NT2/D1 (cell line): ENCODE measurements around the gene TEX22.
A peak's percentile ranks its signal among the peaks of the same experiment; 100 is the strongest.

Source experiments
- DNase-seq: peaks from one replicate; pipeline ENCODE4 v3.0.0-alpha.2; 2011; ENCODE audit warnings: low read depth, low spot score
- H3K27me3 ChIP-seq: 2 replicates; pipeline ENCODE4 v1.6.0; 2011; ENCODE audit warnings: mild to moderate bottlenecking; ENCODE audit not compliant: insufficient read length, insufficient read depth
- H3K36me3 ChIP-seq: 2 replicates; pipeline ENCODE4 v1.6.1; 2011; ENCODE audit warnings: mild to moderate bottlenecking, low read length, mixed read lengths; ENCODE audit not compliant: insufficient read depth, insufficient read length
- H3K4me1 ChIP-seq: 2 replicates; pipeline ENCODE4 v1.5.1; 2011; ENCODE audit not compliant: insufficient read depth, insufficient read length
- H3K4me3 ChIP-seq: 2 replicates; pipeline ENCODE4 v1.5.1; 2011; ENCODE audit warnings: low read depth; ENCODE audit not compliant: insufficient read length
- H3K9ac ChIP-seq: 2 replicates; pipeline ENCODE4 v1.6.0; 2011; ENCODE audit warnings: low read depth; ENCODE audit not compliant: insufficient read length
- H3K9me3 ChIP-seq: 2 replicates; pipeline ENCODE4 v1.5.1; 2011; ENCODE audit warnings: mild to moderate bottlenecking, low read length; ENCODE audit not compliant: insufficient read depth
- SUZ12 ChIP-seq: IDR thresholded peaks from 2 replicates; pipeline ENCODE4 v1.6.1; 2011; ENCODE audit not compliant: insufficient read length, insufficient read depth; ENCODE audit errors: extremely low read depth
- YY1 ChIP-seq: IDR thresholded peaks from 2 replicates; pipeline ENCODE4 v1.6.1; 2011; ENCODE audit not compliant: insufficient read length, insufficient read depth
- ZNF274 ChIP-seq: IDR thresholded peaks from 2 replicates; pipeline ENCODE4 v1.6.1; 2011; ENCODE audit warnings: mild to moderate bottlenecking, low read depth, low read length

The TEX22 gene

DNA sequence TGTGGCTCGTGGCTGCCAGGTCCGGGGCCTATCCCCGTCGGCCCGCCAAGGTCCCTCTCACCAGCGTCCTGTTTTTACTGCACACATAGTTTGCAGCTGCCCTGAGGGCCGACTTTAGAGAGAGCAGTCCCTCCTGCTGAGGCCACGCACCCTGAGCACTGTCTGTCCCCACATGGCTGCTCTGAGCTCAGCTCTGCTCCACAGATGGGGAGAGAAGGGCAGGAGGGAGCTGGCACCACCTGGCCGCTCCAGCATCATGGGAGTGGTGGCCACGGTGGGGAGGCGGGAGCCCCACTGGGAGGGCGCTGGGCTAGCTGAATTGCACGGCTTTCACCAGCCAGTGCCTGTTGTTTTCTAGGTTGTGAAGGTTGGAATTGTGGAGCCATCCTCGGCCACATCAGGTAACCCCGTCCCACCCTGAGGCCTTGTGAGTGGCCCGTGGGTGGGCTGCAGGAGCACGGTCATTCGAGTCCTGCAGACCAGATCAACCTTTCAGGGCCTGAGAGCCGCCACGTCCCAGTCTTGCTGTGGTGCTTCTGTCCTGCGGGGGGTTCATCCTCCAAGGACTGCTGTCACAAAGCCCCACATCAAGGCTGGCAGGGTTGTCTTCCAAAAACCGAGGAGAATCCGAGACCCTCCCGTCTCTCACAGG is 7.4 kb upstream of the TEX22 start:
- Histone ChIP-seq H3K4me1 (peaks cover 11% of the 10 kb centered on the region), H3K36me3 (no peaks in the 10 kb centered on the region), H3K9me3 (no peaks in the 10 kb centered on the region), H3K9ac (no peak overlapping the region), H3K27me3 (no peaks in the 10 kb centered on the region), H3K4me3 (no peak overlapping the region)
- DNase-seq: no peak
- TF ChIP-seq YY1 (no peak), ZNF274 (no peak), SUZ12 (no peak)

DNA sequence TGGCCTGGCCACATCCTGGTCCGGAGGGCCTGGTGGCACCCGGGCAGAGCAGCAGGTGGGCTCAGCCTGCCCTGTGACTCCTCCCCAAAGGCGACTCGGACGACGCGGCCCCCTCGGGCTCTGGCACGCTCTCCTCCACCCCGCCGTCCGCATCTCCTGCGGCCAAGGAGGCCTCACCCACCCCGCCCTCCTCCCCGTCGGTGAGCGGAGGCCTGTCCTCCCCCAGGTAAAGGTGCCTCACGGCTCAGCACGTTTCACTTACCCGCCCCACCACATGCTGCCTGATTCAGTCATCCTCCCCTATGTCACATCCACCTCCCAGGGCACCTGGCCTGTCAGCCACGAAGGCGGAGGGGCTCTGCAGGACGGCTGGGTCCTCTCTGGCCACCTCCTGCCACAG is 6.8 kb upstream of the TEX22 start:
- no peak for TF ChIP-seq ZNF274
- TF ChIP-seq YY1: no peak
- no peak for TF ChIP-seq SUZ12
- no peak for DNase-seq
- Histone ChIP-seq H3K36me3 (no peaks in the 10 kb centered on the region), H3K9me3 (no peaks in the 10 kb centered on the region), H3K27me3 (no peaks in the 10 kb centered on the region), H3K4me1 (peaks cover 11% of the 10 kb centered on the region), H3K4me3 (no peak overlapping the region), H3K9ac (no peak overlapping the region)

DNA sequence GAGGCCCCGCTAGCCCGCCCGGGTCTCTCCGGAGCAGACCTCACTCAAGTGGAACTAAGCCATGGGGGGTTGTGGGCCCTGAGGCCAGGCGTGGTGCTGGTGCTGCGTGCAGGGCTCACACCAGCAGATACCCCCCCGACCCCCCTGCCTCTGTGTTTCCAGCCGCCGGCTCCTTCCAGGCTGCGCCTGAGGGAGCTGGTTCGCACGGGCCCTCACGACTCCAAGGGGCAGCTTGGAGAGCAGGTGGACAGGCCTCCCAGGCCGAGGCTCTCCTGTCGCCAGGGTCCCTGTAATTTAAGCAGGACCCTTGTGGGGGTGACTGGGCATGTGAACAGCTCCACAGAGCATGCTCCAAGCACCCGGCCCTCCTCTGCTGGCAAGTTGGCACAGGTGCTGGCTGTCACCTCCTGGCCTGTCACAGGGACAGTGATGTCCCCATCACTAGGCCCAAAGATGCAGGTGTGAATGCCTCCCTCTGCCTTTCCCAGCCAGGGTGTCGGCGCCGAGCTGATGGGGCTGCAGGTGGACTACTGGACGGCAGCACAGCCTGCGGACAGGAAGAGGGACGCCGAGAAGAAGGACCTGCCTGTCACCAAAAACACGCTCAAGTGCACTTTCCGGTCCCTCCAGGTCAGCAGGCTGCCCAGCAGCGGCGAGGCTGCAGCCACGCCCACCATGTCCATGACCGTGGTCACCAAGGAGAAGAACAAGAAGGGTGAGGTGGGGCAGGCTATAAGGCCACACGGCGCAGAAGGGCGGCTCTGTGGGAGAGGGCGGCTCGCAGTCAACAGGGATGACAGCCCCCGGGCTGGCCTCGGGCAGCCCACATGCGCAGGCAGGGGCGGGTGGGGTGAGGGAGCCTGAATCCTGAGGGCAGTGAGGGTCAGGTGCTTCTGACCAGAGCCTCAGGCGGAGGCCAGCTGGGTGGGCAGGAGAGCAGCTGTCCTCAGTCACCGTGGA is 5.9 kb upstream of the TEX22 start:
- Histone ChIP-seq H3K36me3 (no peaks in the 10 kb centered on the region), H3K4me3 (no peak overlapping the region), H3K4me1 (peaks cover 11% of the 10 kb centered on the region), H3K27me3 (no peaks in the 10 kb centered on the region), H3K9me3 (no peaks in the 10 kb centered on the region), H3K9ac (no peak overlapping the region)
- no peak for DNase-seq
- TF ChIP-seq SUZ12 (no peak), YY1 (no peak), ZNF274 (no peak)

DNA sequence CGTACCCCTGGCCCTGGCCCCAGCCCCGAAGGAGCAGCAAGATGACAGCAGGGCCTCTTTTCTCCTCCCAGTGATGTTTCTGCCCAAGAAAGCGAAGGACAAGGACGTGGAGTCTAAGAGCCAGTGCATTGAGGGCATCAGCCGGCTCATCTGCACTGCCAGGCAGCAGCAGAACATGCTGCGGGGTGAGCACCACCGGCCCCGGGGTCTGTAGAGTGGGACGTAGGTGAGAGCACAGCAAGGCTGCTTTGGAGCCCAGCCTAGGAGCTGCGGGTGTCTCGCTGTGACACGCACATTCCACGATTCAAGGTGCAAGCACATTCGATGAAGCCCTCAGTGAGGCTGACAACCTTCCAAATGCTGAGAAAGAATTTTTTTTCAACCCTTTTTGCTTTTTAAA is 5.2 kb upstream of the TEX22 start:
- Histone ChIP-seq H3K27me3 (no peaks in the 10 kb centered on the region), H3K4me3 (no peak overlapping the region), H3K36me3 (no peaks in the 10 kb centered on the region), H3K9ac (no peak overlapping the region), H3K4me1 (peaks cover 11% of the 10 kb centered on the region), H3K9me3 (no peaks in the 10 kb centered on the region)
- no peak for TF ChIP-seq SUZ12
- TF ChIP-seq ZNF274: no peak
- TF ChIP-seq YY1: no peak
- no peak for DNase-seq

DNA sequence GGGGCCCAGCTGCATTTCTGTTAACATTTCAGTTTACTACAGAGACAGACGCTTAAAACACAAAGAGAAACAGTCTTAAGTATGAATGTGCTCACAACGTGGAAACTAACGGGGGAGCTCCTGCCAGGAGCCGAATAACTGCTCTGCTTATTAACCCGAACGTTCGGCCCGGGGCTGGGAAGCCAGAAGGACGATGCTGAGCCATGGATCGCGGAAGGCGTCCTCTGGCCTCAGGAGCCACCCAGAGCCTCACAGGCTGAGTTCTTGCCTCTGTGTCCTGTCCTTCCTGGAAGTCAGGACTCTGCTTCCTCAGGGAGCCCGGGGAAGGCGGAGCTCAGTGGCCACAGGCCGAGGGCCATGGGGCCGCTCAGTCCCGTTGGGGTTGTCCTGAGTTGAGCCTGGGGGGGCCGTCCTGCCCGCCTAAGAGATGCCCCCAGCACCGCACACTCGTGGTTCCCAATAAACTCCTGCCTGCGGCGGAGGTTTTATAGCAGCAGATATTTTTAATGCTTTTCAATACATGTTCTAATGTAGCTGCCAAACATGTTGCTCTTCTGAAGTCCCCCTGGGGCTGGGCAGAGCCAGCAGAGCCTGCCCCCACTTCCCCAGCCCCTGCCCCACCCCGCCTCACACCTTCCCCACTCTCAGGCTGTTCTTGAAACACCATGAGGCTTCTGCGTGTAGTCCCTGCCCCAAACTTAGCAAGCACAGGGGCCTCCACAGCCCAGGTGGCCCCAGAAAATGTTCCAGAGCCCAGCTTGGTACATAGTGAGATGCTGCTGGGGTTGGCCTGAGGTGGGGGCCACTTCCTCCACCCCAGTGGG is 3.4 kb upstream of the TEX22 start:
- DNase-seq: no peak
- no peak overlapping the region for H3K4me3 ChIP-seq
- H3K27me3 ChIP-seq: no peaks in the 10 kb centered on the region
- peaks cover 8% of the 10 kb centered on the region for H3K36me3 ChIP-seq
- peaks cover 9% of the 10 kb centered on the region; the same call in 1 of the 2 replicates for H3K9me3 ChIP-seq
- no peak overlapping the region for H3K9ac ChIP-seq
- no peak for TF ChIP-seq SUZ12
- no peak for TF ChIP-seq ZNF274
- no peak for TF ChIP-seq YY1
- peaks cover 13% of the 10 kb centered on the region for H3K4me1 ChIP-seq

DNA sequence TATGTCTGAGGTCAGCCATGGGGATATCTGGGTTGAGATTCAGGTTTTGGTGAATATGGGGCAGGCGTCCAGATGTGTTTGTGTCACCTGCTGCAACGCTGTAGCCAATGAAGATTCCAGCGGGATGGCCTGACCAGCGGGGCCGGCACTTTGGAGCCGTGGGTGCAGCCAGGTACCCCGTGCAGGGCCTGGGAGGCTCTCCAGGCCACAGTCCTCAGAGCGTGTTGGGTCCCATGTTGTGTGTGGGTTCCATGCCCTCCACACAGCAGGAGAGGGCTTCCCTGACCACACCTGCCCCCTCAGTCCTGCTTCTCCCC is 2.8 kb upstream of the TEX22 start:
- Histone ChIP-seq H3K36me3 (peaks cover 14% of the 10 kb centered on the region), H3K9ac (no peak overlapping the region), H3K27me3 (no peaks in the 10 kb centered on the region), H3K9me3 (peaks cover 15% of the 10 kb centered on the region; the same call in 1 of the 2 replicates), H3K4me1 (peaks cover 13% of the 10 kb centered on the region), H3K4me3 (no peak overlapping the region)
- TF ChIP-seq ZNF274: no peak
- no peak for TF ChIP-seq YY1
- no peak for TF ChIP-seq SUZ12
- DNase-seq: no peak

DNA sequence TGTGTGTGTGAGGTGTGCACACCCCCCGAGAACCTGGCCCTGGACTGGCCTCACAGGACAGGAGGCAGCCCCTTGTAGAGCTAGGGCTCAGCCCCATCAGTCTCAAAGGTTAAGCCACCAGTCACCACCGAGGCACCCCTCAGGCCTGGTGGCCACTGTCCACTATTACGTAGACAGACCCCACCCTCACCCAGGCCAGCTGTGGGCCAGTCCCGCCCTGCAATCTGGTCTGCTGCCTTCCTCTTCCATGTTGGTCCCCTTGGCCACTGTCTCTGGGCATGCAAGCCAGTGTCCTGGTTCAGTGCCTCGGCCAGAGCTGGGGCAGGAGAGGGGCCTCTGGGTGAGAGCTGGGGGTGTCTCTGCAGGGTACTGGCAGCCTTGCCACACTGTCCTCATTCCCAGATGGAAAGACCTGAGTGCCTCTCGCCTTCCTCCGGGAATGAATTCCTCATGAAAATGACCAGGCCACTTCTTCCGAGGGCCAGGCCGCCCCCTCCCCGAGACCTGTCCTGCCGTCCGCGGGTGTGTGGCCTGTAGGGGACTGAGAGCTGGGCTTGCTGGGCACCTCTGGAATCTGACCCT is 897 bp upstream of the TEX22 start:
- peaks cover 6% of the 10 kb centered on the region for H3K4me1 ChIP-seq
- DNase-seq: no peak
- H3K4me3 ChIP-seq: no peak overlapping the region
- no peaks in the 10 kb centered on the region for H3K27me3 ChIP-seq
- no peak for TF ChIP-seq SUZ12
- TF ChIP-seq ZNF274: no peak
- TF ChIP-seq YY1: no peak
- peak overlapping the region; percentile 79 for H3K9ac ChIP-seq
- peaks cover 29% of the 10 kb centered on the region; the same call in 1 of the 2 replicates for H3K9me3 ChIP-seq
- H3K36me3 ChIP-seq: peaks cover 21% of the 10 kb centered on the region
